K562 (cell line): ENCODE data around the gene THADA. TPM values are rescaled to one million over a fixed set of nuclear protein-coding genes. Genes with fewer than 3 reads are reported as not detected.

ENCODE experiments used
- BRD9 ChIP-seq: fragments of 450-650 bp; IDR thresholded peaks from 2 replicates; pipeline ENCODE4 v1.6.1; 2018; ENCODE audit warnings: low read depth; ENCODE audit not compliant: partially characterized antibody
- CTCF ChIP-seq, 3 experiments: IDR thresholded peaks in 2 of 3; conservative IDR thresholded peaks in 1 of 3; 2 replicates each; pipeline ENCODE4 v1.5.1; 2011 to 2012; ENCODE audit warnings: low read length in 3 of 3, mild to moderate bottlenecking in 3 of 3, control low read depth in 2 of 3, improper control_type of control experiment in 1 of 3, inconsistent platforms in 1 of 3, low read depth in 1 of 3, mixed read lengths in 1 of 3, moderate library complexity in 1 of 3; ENCODE audit not compliant: insufficient read depth in 2 of 3
- ESRRA ChIP-seq: fragments of 450-650 bp; IDR thresholded peaks from 2 replicates; pipeline ENCODE4 v1.6.1; 2014; ENCODE audit warnings: low read depth, mild to moderate bottlenecking, moderate library complexity, borderline replicate concordance
- ETV5 ChIP-seq: sonication (generic); formaldehyde crosslinking; IDR thresholded peaks from 2 replicates; pipeline ENCODE4 v1.4.0; 2020; ENCODE audit warnings: low read depth, mild to moderate bottlenecking, missing genetic modification reagents
- FOXP1 ChIP-seq: sonication (generic); formaldehyde crosslinking; IDR thresholded peaks from 2 replicates; pipeline ENCODE4 v1.8.0; 2022; ENCODE audit warnings: mild to moderate bottlenecking, missing genetic modification reagents
- HDGF ChIP-seq: fragments of 450-650 bp; IDR thresholded peaks from 2 replicates; pipeline ENCODE4 v1.6.1; 2016
- JUND ChIP-seq, 2 experiments: IDR thresholded peaks; 2 replicates in 1 of 2; 3 replicates in 1 of 2; pipeline ENCODE4 v1.6.1; 2011; ENCODE audit warnings: borderline replicate concordance in 2 of 2, low read depth in 2 of 2, low read length in 2 of 2, improper control_type of control experiment in 1 of 2, missing biosample characterization in 1 of 2, missing genetic modification characterization in 1 of 2, missing genetic modification reagents in 1 of 2
- KDM1A ChIP-seq, 2 experiments: fragments of 450-650 bp; IDR thresholded peaks; 2 replicates each; pipeline ENCODE4 v1.6.1; 2016; ENCODE audit warnings: mild to moderate bottlenecking in 2 of 2
- PCBP1 ChIP-seq: fragments of 200-400 bp; formaldehyde crosslinking; IDR thresholded peaks from 2 replicates; pipeline ENCODE4 v1.6.1; 2018; ENCODE audit warnings: mild to moderate bottlenecking, low read depth, low read length; ENCODE audit not compliant: poor library complexity, severe bottlenecking
- RBM25 ChIP-seq: fragments of 200-400 bp; formaldehyde crosslinking; IDR thresholded peaks from 2 replicates; pipeline ENCODE4 v1.6.1; 2018; ENCODE audit warnings: low read length, low read depth, moderate library complexity; ENCODE audit not compliant: severe bottlenecking
- SMAD4 ChIP-seq: fragments of 250-450 bp; sonication (Bioruptor Pico); conservative IDR thresholded peaks from 2 replicates; pipeline ENCODE4 v1.8.0; 2021; ENCODE audit warnings: inconsistent platforms, mild to moderate bottlenecking, moderate library complexity
- SMARCA5 ChIP-seq: fragments of 450-650 bp; IDR thresholded peaks from 2 replicates; pipeline ENCODE4 v1.6.1; 2016
- ZFPM2 ChIP-seq: fragments of 250-450 bp; sonication (Bioruptor Pico); IDR thresholded peaks from 2 replicates; pipeline ENCODE4 v1.5.1; 2022; ENCODE audit warnings: mild to moderate bottlenecking
- polyA plus RNA-seq, 8 experiments: library from polyadenylated mRNA; depleted of rRNA in 4 of 8; stranded (reverse) in 5 of 8; unstranded in 3 of 8; fragments of >200 nt; fragmentation: Nextera tagmentation in 2 of 8; fragmentation: Illumina TruSeq in 1 of 8; extraction: Ambion mirVana in 2 of 8; extraction: Trizol in 1 of 8; gene quantifications; 2 replicates each; pipeline versions ENCODE4 v1.2.1 to v1.2.3, GENCODE V29; 2011 to 2014; ENCODE audit warnings: inconsistent platforms in 1 of 8, missing spikeins in 1 of 8
- total RNA-seq, 7 experiments: library from RNA; depleted of rRNA in 6 of 7; stranded (reverse); fragments of >200 nt in 6 of 7; fragmentation: Illumina TruSeq in 2 of 7; extraction: Trizol in 2 of 7; gene quantifications; 2 replicates each; pipeline versions ENCODE4 v1.2.1 to v1.2.3, GENCODE V29; 2011 to 2021; ENCODE audit warnings: low replicate concordance in 1 of 7
- TF ChIP-seq, protein P1 (sequence below): fragments of 250-450 bp; sonication (Bioruptor Pico); IDR thresholded peaks from 2 replicates; pipeline ENCODE4 v1.9.0; 2021; ENCODE audit warnings: mild to moderate bottlenecking

Gene THADA
- total and polyA plus RNA-seq, 9 of the 15 experiments (the other 6 are each of a cell fraction or from before 2014, with no cell fraction given), result 17.8 to 34.7 (median 31.9) TPM

DNA sequence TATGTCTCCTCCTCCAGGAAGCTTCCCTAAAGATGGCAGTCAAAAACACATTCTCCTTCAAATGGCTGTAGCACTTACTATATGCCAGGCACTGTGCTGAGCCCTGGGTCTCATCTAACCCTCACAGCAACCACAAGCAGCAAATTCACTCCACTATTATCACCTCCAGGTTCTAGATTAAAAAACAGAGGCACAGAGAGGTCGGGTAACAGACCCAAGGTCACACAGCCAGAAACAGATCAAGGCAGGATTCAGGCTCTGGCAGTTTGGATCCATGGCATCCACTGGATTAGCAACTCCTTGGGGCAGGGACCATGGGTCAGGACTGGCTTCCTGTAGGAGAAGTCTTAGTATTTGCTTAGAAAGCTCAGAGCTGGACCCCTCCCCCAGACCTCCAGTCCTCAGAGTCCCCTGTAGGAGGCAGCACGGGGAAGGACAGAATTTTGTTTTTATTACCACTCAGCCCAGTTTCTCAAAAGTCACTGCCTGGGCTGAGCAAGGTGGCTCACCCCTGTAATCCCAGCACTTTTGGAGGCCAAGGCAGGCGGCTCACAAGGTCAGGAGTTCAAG lies 403.8 kb downstream of the THADA start (continued):
- TF ChIP-seq CTCF (IDR thresholded peaks at IDR 0.05 in 2 of 3, conservative IDR thresholded peaks at IDR 0.05 in 1 of 3; ENCODE audit: insufficient read depth in 2 of 3, low read depth in 1 of 3, low read length in 3 of 3) (peak; percentile 37 to 63 (median 40); a peak in 5 of 6 replicates), HDGF (peak; percentile 13; the same call in 1 of the 2 replicates), BRD9 (peak; percentile 89), PCBP1 (no peak), FOXP1 (CRISPR knock-in tag) (0 out of 2 replicates have a peak, but pooled peaks have one; percentile 7), RBM25 (peak; percentile 96), JUND (IDR thresholded peaks at IDR 0.05; ENCODE audit: borderline replicate concordance, low read depth, low read length) (no peak), JUND (tag; IDR thresholded peaks at IDR 0.05; ENCODE audit: borderline replicate concordance, low read depth, low read length) (no peak), SMAD4 (CRISPR knock-in tag) (0 out of 2 replicates have a peak, but pooled peaks have one; percentile 15), ZFPM2 (CRISPR knock-in tag) (no peak), SMARCA5 (peak; percentile 97), ESRRA (peak; percentile 35; the same call in 1 of the 2 replicates), KDM1A (IDR thresholded peaks at IDR 0.05) (peak; percentile 86 to 91), ETV5 (CRISPR knock-in tag) (peak; percentile 36; the same call in 1 of the 2 replicates)
- TF ChIP-seq, protein P1, sequence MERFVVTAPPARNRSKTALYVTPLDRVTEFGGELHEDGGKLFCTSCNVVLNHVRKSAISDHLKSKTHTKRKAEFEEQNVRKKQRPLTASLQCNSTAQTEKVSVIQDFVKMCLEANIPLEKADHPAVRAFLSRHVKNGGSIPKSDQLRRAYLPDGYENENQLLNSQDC (CRISPR knock-in tag), result no peak
